HG03103 (cell line): Measurements from ENCODE around the gene SLC6A16.
"Not testable (repeated sequence)": the region's sequence is repeated elsewhere in the genome, so short reads cannot be mapped to it uniquely, and the experiment has no call there.

Source experiments
- ATAC-seq: cut with Tn5 transposase; IDR thresholded peaks from one replicate; pipeline ENCODE4 v1.9.1; 2021; ENCODE audit warnings: low read depth; ENCODE audit not compliant: unreplicated experiment

Gene SLC6A16

GRCh38 chr19:49324801-49325576 lies at the start of gene SLC6A16:
Gene SLC6A16 (minus strand): TSS chr19:49325191. CDS start chr19:49311347, 13,844 bp downstream.
- no peak for ATAC-seq

- not testable (repeated sequence) for ATAC-seq
Measured at GRCh38 chr19:49373174-49373573, 48.2 kb upstream of the SLC6A16 start.

GRCh38 chr19:49371184-49371583 lies 46.2 kb upstream of the SLC6A16 start:
- no peak for ATAC-seq

- ATAC-seq, result no peak
Measured at GRCh38 chr19:49368711-49369358, 43.8 kb upstream of the SLC6A16 start.

- ATAC-seq, result no peak
Measured at GRCh38 chr19:49366110-49366509, 41.1 kb upstream of the SLC6A16 start.

GRCh38 chr19:49364083-49364737 lies 39.2 kb upstream of the SLC6A16 start:
- ATAC-seq, result no peak

- ATAC-seq, result no peak
Measured at GRCh38 chr19:49363268-49364082, 38.5 kb upstream of the SLC6A16 start, which contains the start of gene DKKL1. Gene DKKL1 (plus strand): TSS chr19:49363877. CDS start chr19:49363999, 122 bp downstream.

- no peak for ATAC-seq
Measured at GRCh38 chr19:49362929-49363267, 37.9 kb upstream of the SLC6A16 start.

GRCh38 chr19:49362048-49362928 lies 37.3 kb upstream of the SLC6A16 start, which contains the start of gene TEAD2:
Gene TEAD2 (minus strand): TSS chr19:49362416. CDS start chr19:49360075, 2,341 bp downstream.
- ATAC-seq, result no peak

GRCh38 chr19:49361438-49362047 lies 36.6 kb upstream of the SLC6A16 start:
- ATAC-seq, result no peak

GRCh38 chr19:49359851-49360820 lies 35.1 kb upstream of the SLC6A16 start:
- ATAC-seq, result no peak

- no peak for ATAC-seq
Measured at GRCh38 chr19:49357186-49357585, 32.2 kb upstream of the SLC6A16 start.

GRCh38 chr19:49356382-49356781 lies 31.4 kb upstream of the SLC6A16 start:
- no peak for ATAC-seq

- ATAC-seq, result no peak
Measured at GRCh38 chr19:49355909-49356353, 30.9 kb upstream of the SLC6A16 start.

- no peak for ATAC-seq
Measured at GRCh38 chr19:49349567-49349966, 24.6 kb upstream of the SLC6A16 start.

- no peak for ATAC-seq
Measured at GRCh38 chr19:49348305-49349189, 23.6 kb upstream of the SLC6A16 start.

GRCh38 chr19:49347835-49348234 lies 22.8 kb upstream of the SLC6A16 start:
- no peak for ATAC-seq
